CD8-positive, alpha-beta memory T cell (primary cell): ENCODE results near the gene TMEM35B. TPM values are rescaled to one million over a fixed set of nuclear protein-coding genes. Genes with fewer than 3 reads are reported as not detected.

Experiments used
- CTCF ChIA-PET: fragments of 350-600 bp; sonication (Branson Sonifier 250); formaldehyde crosslinking; loops from one replicate; lab custom pipeline; 2021; ENCODE audit warnings: antibody characterized with exemption; lab: Charles Lee
- POLR2A ChIA-PET: fragments of 350-600 bp; sonication (Branson Sonifier 250); formaldehyde crosslinking; loops from one replicate; lab custom pipeline; 2021; ENCODE audit warnings: antibody characterized with exemption; lab: Charles Lee
- DNase-seq, 5 donors: peaks; one replicate each; pipeline versions ENCODE4 v3.0.0 to v3.0.0-alpha.2; 2020 to 2022; ENCODE audit warnings: mixed read lengths in 1 of 5
- H3K27ac ChIP-seq: one replicate; pipeline ENCODE4 v1.7.0; 2013; ENCODE audit warnings: low read depth, mild to moderate bottlenecking, low read length, moderate library complexity
- H3K27me3 ChIP-seq: 2 replicates; pipeline ENCODE4 v1.7.0; 2013; ENCODE audit warnings: low read length, mild to moderate bottlenecking; ENCODE audit not compliant: insufficient read depth, poor library complexity, severe bottlenecking
- H3K36me3 ChIP-seq: 2 replicates; pipeline ENCODE4 v1.7.0; 2013; ENCODE audit warnings: mild to moderate bottlenecking, low read length, moderate library complexity; ENCODE audit not compliant: insufficient read depth
- H3K4me1 ChIP-seq: 2 replicates; pipeline ENCODE4 v1.7.0; 2013; ENCODE audit warnings: mild to moderate bottlenecking, low read length, moderate library complexity; ENCODE audit not compliant: insufficient read depth
- H3K4me3 ChIP-seq: 2 replicates; pipeline ENCODE4 v1.7.0; 2013; ENCODE audit warnings: mild to moderate bottlenecking, low read length
- H3K9me3 ChIP-seq: 2 replicates; pipeline ENCODE4 v1.7.0; 2013; ENCODE audit warnings: mild to moderate bottlenecking, low read length
- H3K27ac Mint-ChIP-seq, 8 donors: one replicate each; pipeline ENCODE4 v1.8.0; 2020 to 2021; ENCODE audit warnings: mixed read lengths in 8 of 8, mild to moderate bottlenecking in 6 of 8, inconsistent platforms in 3 of 8, moderate library complexity in 3 of 8
- H3K27me3 Mint-ChIP-seq, 2 donors: one replicate each; pipeline ENCODE4 v1.8.0; 2020 to 2021; ENCODE audit warnings: mixed read lengths in 2 of 2, mild to moderate bottlenecking in 1 of 2, moderate library complexity in 1 of 2
- H3K36me3 Mint-ChIP-seq, 3 donors: one replicate each; pipeline ENCODE4 v1.8.0; 2020 to 2021; ENCODE audit warnings: mixed read lengths in 3 of 3, inconsistent platforms in 1 of 3, mild to moderate bottlenecking in 1 of 3
- H3K4me1 Mint-ChIP-seq, 3 donors: one replicate each; pipeline ENCODE4 v1.8.0; 2020 to 2021; ENCODE audit warnings: mixed read lengths in 3 of 3, inconsistent platforms in 1 of 3, mild to moderate bottlenecking in 1 of 3
- H3K4me3 Mint-ChIP-seq, 7 donors: one replicate each; pipeline ENCODE4 v1.8.0; 2020 to 2021; ENCODE audit warnings: mixed read lengths in 7 of 7, mild to moderate bottlenecking in 6 of 7, moderate library complexity in 4 of 7, inconsistent platforms in 2 of 7
- H3K9me3 Mint-ChIP-seq, 5 donors: one replicate each; pipeline ENCODE4 v1.8.0; 2020 to 2022; ENCODE audit warnings: mixed read lengths in 5 of 5, mild to moderate bottlenecking in 3 of 5, moderate library complexity in 2 of 5, inconsistent platforms in 1 of 5
- polyA plus RNA-seq: library from polyadenylated mRNA; unstranded; fragments of 300-500 nt; fragmentation: Illumina TruSeq; gene quantifications from one replicate; pipeline ENCODE4 v1.2.3, GENCODE V29; 2021
- total RNA-seq, 2 experiments: library from RNA; stranded (reverse); gene quantifications; one replicate each; pipeline ENCODE4 v1.2.3, GENCODE V29; 2021

Gene TMEM35B
- total and polyA plus RNA-seq, 3 experiments from 2014 or later, result 31.3 to 237 (median 32.0) TPM

DNA sequence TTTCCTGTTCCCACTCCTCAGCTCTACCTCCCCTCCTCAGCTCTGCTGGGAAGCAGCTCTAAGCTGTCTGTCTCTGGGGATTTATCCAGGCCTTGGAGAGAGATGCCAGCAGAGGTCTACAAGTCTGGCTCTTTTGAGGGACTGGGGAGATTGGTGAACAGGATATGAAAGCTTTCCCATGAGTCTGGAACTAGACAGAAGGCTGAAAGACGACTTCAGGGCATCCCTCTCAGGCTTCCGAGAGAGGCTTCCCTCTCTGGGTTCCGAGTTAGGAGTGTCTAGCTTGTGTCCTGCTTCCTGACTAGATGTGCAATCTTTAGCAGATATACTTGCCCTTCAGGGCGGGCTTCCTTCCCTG is 733 bp downstream of the TMEM35B start:
- ChIA-PET POLR2A (interaction anchor here (0.9 to 2.6 kb wide), 4 partner anchors 35 to 58 kb away, joined by 3 to 9 read pairs (median 4); partner anchors contain the start of gene DLGAP3), CTCF (interaction anchor here (1.5 to 1.8 kb wide), 2 partner anchors 11 to 118 kb away, joined by 3 to 8 read pairs; no protein-coding TSS in a partner anchor)
- Mint-ChIP-seq H3K36me3 (peaks cover 0 to 45% (median 1%) of the 10 kb centered on the region in 3 donors), H3K4me1 (peaks cover 31 to 75% (median 54%) of the 10 kb centered on the region in 3 donors), H3K9me3 (no peaks in the 10 kb centered on the region), H3K27me3 (no peaks in the 10 kb centered on the region), H3K4me3 (peak overlapping the region; percentile 95 to 100 (median 98)), H3K27ac (peak overlapping the region; percentile 93 to 100 (median 98))
- Histone ChIP-seq H3K36me3 (peaks cover 3% of the 10 kb centered on the region), H3K27me3 (no peaks in the 10 kb centered on the region), H3K4me1 (peaks cover 24% of the 10 kb centered on the region), H3K4me3 (peak overlapping the region; percentile 92), H3K9me3 (no peaks in the 10 kb centered on the region), H3K27ac (peak overlapping the region; percentile 78)
- DNase-seq, result peak in 1 of 5 donors; percentile 7

GRCh38 chr1:34983700-34984355 is 1.3 kb downstream of the TMEM35B start:
- peak overlapping the region; percentile 95 to 100 (median 98) for H3K4me3 Mint-ChIP-seq
- Histone ChIP-seq H3K4me3 (peak overlapping the region; percentile 92), H3K36me3 (peaks cover 3% of the 10 kb centered on the region), H3K9me3 (no peaks in the 10 kb centered on the region), H3K4me1 (peaks cover 24% of the 10 kb centered on the region), H3K27ac (peak overlapping the region; percentile 78), H3K27me3 (no peaks in the 10 kb centered on the region)
- DNase-seq, result peak in 1 of 5 donors; percentile 2
- CTCF ChIA-PET, result interaction anchor here (1.5 kb wide), 1 partner anchor 11 kb away, joined by 3 read pairs; no protein-coding TSS in a partner anchor
- H3K27ac Mint-ChIP-seq, result peak overlapping the region; percentile 93 to 100 (median 98)
- POLR2A ChIA-PET, result interaction anchor here (0.9 to 2.6 kb wide), 3 partner anchors 47 to 57 kb away, joined by 3 to 9 read pairs (median 4); partner anchors contain the start of gene DLGAP3
- H3K9me3 Mint-ChIP-seq, result no peaks in the 10 kb centered on the region
- H3K27me3 Mint-ChIP-seq, result no peaks in the 10 kb centered on the region
- H3K36me3 Mint-ChIP-seq, result peaks cover 0 to 48% (median 1%) of the 10 kb centered on the region in 3 donors
- H3K4me1 Mint-ChIP-seq, result peaks cover 31 to 79% (median 54%) of the 10 kb centered on the region in 3 donors

- peak overlapping the region; percentile 32 to 93 (median 70) for H3K27ac Mint-ChIP-seq
- H3K9me3 Mint-ChIP-seq, result no peaks in the 10 kb centered on the region
- peaks cover 0 to 47% (median 5%) of the 10 kb centered on the region in 3 donors for H3K36me3 Mint-ChIP-seq
- no peaks in the 10 kb centered on the region for H3K9me3 ChIP-seq
- H3K27ac ChIP-seq, result no peak overlapping the region
- no peaks in the 10 kb centered on the region for H3K27me3 ChIP-seq
- ChIA-PET CTCF (no interaction called here), POLR2A (interaction anchor here (0.6 kb wide), 1 partner anchor 11 kb away, joined by 3 read pairs; no protein-coding TSS in a partner anchor)
- H3K4me3 ChIP-seq, result no peak overlapping the region
- H3K4me3 Mint-ChIP-seq, result peak overlapping the region; percentile 36 to 100 (median 97)
- peaks cover 24% of the 10 kb centered on the region for H3K4me1 ChIP-seq
- peaks cover 3% of the 10 kb centered on the region for H3K36me3 ChIP-seq
- no peak for DNase-seq
- H3K27me3 Mint-ChIP-seq, result no peaks in the 10 kb centered on the region
- peaks cover 34 to 81% (median 57%) of the 10 kb centered on the region in 3 donors for H3K4me1 Mint-ChIP-seq
These were observed 2.2 kb downstream of the TMEM35B start for GRCh38 chr1:34982820-34983376.

DNA sequence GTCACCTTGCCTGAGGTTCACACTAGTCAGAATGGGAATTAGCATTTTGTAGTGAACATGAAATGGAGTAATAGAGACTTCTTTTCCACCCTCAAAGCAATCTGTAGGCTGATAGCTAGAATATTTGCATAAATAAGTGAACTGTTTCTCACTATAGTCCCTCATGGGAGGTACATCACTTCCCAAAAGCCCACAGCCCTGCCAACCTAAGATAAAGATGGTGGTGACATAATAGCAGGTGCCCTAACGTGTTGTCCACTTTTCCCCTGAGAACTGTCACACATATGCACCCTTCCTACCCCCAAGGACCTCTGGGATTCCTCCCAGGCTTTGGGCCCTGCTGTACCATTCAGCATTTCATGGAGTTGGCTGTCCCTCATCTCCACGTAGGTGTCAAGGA is 4.4 kb downstream of the TMEM35B start:
- Histone ChIP-seq H3K27ac (no peak overlapping the region), H3K4me3 (no peak overlapping the region), H3K27me3 (no peaks in the 10 kb centered on the region), H3K36me3 (peaks cover 3% of the 10 kb centered on the region), H3K4me1 (peaks cover 18% of the 10 kb centered on the region), H3K9me3 (no peaks in the 10 kb centered on the region)
- H3K27ac Mint-ChIP-seq, result peak overlapping the region in 3 of 8 donors; percentile 4 to 54 (median 22)
- ChIA-PET CTCF (interaction anchor here (1.0 kb wide), 1 partner anchor 128 kb away, joined by 3 read pairs; no protein-coding TSS in a partner anchor), POLR2A (no interaction called here)
- H3K27me3 Mint-ChIP-seq, result no peaks in the 10 kb centered on the region
- peaks cover 29 to 66% (median 51%) of the 10 kb centered on the region in 3 donors for H3K4me1 Mint-ChIP-seq
- no peak for DNase-seq
- peak overlapping the region in 1 of 7 donors; percentile 18 for H3K4me3 Mint-ChIP-seq
- no peaks in the 10 kb centered on the region for H3K9me3 Mint-ChIP-seq
- peaks cover 3 to 57% (median 10%) of the 10 kb centered on the region in 3 donors for H3K36me3 Mint-ChIP-seq

- Histone ChIP-seq H3K4me1 (peaks cover 10% of the 10 kb centered on the region), H3K9me3 (no peaks in the 10 kb centered on the region), H3K36me3 (peaks cover 3% of the 10 kb centered on the region), H3K27ac (no peak overlapping the region), H3K27me3 (no peaks in the 10 kb centered on the region), H3K4me3 (no peak overlapping the region)
- no peak for DNase-seq
- Mint-ChIP-seq H3K36me3 (peaks cover 5 to 48% (median 14%) of the 10 kb centered on the region in 3 donors), H3K4me3 (no peak overlapping the region), H3K9me3 (no peaks in the 10 kb centered on the region), H3K27me3 (no peaks in the 10 kb centered on the region), H3K4me1 (peaks cover 21 to 55% (median 53%) of the 10 kb centered on the region in 3 donors), H3K27ac (peak overlapping the region in 4 of 8 donors; percentile 21 to 78 (median 46))
- POLR2A ChIA-PET, result no interaction called here
- CTCF ChIA-PET, result no interaction called here
These were observed 6.2 kb downstream of the TMEM35B start for GRCh38 chr1:34978921-34979320.

DNA sequence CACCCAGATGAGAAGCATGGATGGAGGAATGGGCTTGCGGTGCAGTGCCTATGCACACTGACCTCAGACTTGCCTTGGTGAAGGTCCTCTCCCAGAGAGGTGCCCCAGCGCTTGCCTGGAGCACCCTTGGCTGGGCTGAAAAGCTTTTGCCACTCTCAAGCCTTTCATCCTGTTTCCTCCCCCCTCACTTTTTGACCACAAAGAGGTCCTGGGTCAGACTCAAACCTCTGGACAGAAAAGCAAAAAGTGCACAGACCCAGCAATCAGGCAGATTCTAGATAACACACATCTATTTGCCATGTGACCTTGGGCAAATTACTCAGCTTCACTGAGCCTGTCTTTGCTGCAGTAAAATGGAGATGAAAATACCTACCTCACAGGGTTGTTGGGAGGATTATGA is 7.3 kb downstream of the TMEM35B start:
- H3K4me3 Mint-ChIP-seq, result no peak overlapping the region
- H3K4me1 ChIP-seq, result peaks cover under 1% of the 10 kb centered on the region
- no peaks in the 10 kb centered on the region for H3K9me3 ChIP-seq
- no peaks in the 10 kb centered on the region for H3K9me3 Mint-ChIP-seq
- H3K4me1 Mint-ChIP-seq, result peaks cover 13 to 45% (median 43%) of the 10 kb centered on the region in 3 donors
- ChIA-PET CTCF (no interaction called here), POLR2A (no interaction called here)
- H3K27ac ChIP-seq, result no peak overlapping the region
- H3K36me3 Mint-ChIP-seq, result peaks cover 5 to 44% (median 16%) of the 10 kb centered on the region in 3 donors
- no peaks in the 10 kb centered on the region for H3K27me3 ChIP-seq
- H3K27ac Mint-ChIP-seq, result peak overlapping the region in 5 of 8 donors; percentile 5 to 88 (median 66)
- H3K36me3 ChIP-seq, result peaks cover 3% of the 10 kb centered on the region
- H3K4me3 ChIP-seq, result no peak overlapping the region
- no peak for DNase-seq
- no peaks in the 10 kb centered on the region for H3K27me3 Mint-ChIP-seq

DNA sequence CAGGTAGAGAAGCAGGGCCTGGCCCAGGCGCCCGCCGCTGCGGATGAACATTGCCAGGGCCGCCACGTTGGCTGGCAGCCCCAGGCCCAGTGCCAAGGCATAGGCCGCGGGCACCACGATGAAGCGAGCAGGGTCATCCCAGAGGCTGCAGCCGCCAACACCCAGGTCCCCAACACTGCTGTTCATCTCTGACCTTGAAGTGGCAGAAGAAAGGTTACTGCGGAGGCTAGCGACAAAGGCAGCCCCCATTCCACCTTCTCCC is 8.0 kb downstream of the TMEM35B start:
- ChIA-PET POLR2A (no interaction called here), CTCF (no interaction called here)
- no peak overlapping the region for H3K4me3 ChIP-seq
- H3K9me3 ChIP-seq, result no peaks in the 10 kb centered on the region
- Mint-ChIP-seq H3K4me3 (no peak overlapping the region), H3K27ac (peak overlapping the region in 1 of 8 donors; percentile 75), H3K4me1 (peaks cover 10 to 43% (median 42%) of the 10 kb centered on the region in 3 donors), H3K36me3 (peaks cover 5 to 42% (median 16%) of the 10 kb centered on the region in 3 donors), H3K27me3 (no peaks in the 10 kb centered on the region), H3K9me3 (no peaks in the 10 kb centered on the region)
- peaks cover 3% of the 10 kb centered on the region for H3K36me3 ChIP-seq
- no peaks in the 10 kb centered on the region for H3K27me3 ChIP-seq
- no peak overlapping the region for H3K27ac ChIP-seq
- no peaks in the 10 kb centered on the region for H3K4me1 ChIP-seq
- no peak for DNase-seq
